BLaER1 treated with 17β-estradiol and CSF1 and Interleukin-3, amounts not matched to agents 10 nM and 100 nM (cell line): Measurements from ENCODE around the gene FOXF1.
A peak's percentile ranks its signal among the peaks of the same experiment; 100 is the strongest.

Experiments
- H3K27ac ChIP-seq, 11 experiments: shearing (Covaris generic); formaldehyde crosslinking; 2 replicates each; pipeline ENCODE4 v1.8.1; 2022
- H3K27me3 ChIP-seq, 11 experiments: shearing (Covaris generic); formaldehyde crosslinking; 2 replicates each; pipeline ENCODE4 v1.8.1; 2022
- H3K36me3 ChIP-seq, 11 experiments: shearing (Covaris generic); formaldehyde crosslinking; 2 replicates each; pipeline ENCODE4 v1.8.1; 2022
- H3K4me1 ChIP-seq, 10 experiments: shearing (Covaris generic); formaldehyde crosslinking; 2 replicates each; pipeline ENCODE4 v1.8.1; 2022
- H3K4me2 ChIP-seq, 11 experiments: shearing (Covaris generic); formaldehyde crosslinking; 2 replicates each; pipeline ENCODE4 v1.8.1; 2022
- H3K4me3 ChIP-seq, 10 experiments: shearing (Covaris generic); formaldehyde crosslinking; 2 replicates each; pipeline ENCODE4 v1.8.1; 2022
- H3K9ac ChIP-seq, 11 experiments: shearing (Covaris generic); formaldehyde crosslinking; 2 replicates each; pipeline ENCODE4 v1.8.1; 2022
- H3K9me3 ChIP-seq, 11 experiments: shearing (Covaris generic); formaldehyde crosslinking; replicated peaks in 1 of 11; 2 replicates each; pipeline ENCODE4 v1.8.1; 2022
- H4K20me1 ChIP-seq, 11 experiments: shearing (Covaris generic); formaldehyde crosslinking; 2 replicates each; pipeline ENCODE4 v1.8.1; 2022
- Cebpa-rat ChIP-seq, 11 experiments: shearing (Covaris generic); IDR thresholded peaks; 2 replicates each; pipeline ENCODE4 v1.8.1; 2022

FOXF1 gene

DNA sequence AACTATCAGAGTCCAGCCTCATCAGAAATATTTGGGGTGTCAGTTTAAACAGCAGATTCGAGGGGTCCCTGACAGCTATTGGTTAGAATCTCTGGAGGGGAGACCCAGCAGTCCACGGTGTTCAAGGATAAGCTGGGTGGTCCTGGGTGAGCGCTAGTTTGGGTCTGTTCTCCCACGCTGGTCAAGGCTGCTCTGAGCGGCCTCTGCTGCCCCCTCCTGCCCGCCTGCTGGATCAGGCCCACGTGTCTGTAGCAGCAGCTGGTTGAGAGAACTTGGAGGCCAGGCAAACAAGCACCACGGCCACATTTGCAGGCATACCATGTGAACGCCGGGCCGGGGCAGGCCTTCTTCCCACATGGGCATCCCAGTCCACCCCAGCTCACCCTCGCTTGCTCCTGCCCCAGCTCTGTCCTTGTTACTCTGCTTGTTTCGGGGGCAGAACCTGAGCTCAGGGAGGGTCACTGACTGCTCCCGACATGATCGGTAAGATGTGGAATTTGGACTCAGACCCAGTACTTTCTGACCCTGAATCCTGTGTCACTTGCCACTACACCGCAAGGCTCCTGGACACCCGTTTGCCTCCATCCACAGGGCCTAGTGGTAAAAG is 7.4 kb downstream of the FOXF1 start:
- Histone ChIP-seq H3K9ac (no peak overlapping the region), H3K27me3 (peaks cover 67 to 73% (median 71%) of the 10 kb centered on the region in 11 experiments)

DNA sequence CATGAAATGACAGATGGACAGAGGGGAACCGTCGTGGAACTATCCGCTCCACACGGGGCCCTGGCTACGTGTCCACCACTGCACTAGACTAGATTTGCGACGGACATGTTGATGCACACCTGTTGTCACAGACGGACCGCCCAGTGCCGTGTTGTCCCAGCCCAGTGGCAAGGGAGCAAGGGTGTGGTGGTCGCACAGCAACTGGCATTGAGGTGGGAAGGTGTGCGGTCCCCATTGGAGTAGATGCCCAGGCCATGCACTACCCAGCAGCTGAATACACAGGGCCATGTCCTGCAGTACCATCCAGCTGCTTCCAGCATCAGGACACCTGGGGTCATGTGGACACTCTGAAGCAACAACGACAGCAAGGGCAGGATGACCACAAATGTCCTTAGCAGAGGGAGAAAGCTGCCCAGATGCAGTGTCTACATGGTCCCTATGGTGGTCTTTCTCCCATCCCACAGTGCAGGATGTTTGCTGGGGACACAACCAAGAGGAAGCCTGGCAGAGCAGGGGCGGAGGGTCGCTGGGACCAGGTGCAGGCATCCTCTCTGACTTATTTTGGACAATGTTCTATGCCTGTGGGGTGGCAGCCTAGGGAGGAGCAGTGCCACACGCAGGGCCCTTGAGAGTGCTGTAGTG is 8.8 kb downstream of the FOXF1 start:
- no peak for TF ChIP-seq Cebpa-rat (IDR thresholded peaks at IDR 0.05)
- Histone ChIP-seq H3K27me3 (peaks cover 53 to 59% (median 58%) of the 10 kb centered on the region in 11 experiments), H3K9ac (no peak overlapping the region), H3K27ac (no peak overlapping the region), H3K9me3 (no peaks in the 10 kb centered on the region), H4K20me1 (peaks cover 0 to 46% (median 27%) of the 10 kb centered on the region in 11 experiments; a peak in 17 of 22 replicates), H3K4me1 (peaks cover 17 to 30% (median 27%) of the 10 kb centered on the region in 10 experiments), H3K4me3 (no peak overlapping the region), H3K4me2 (peak overlapping the region in 10 of 11 experiments; percentile 48 to 88 (median 66); a peak in 18 of 22 replicates), H3K36me3 (no peaks in the 10 kb centered on the region)

More for the DNA sequence above, 7.4 kb downstream of the FOXF1 start:
- Histone ChIP-seq H3K36me3 (no peaks in the 10 kb centered on the region), H3K4me3 (no peak overlapping the region), H3K4me1 (peaks cover 17 to 30% (median 27%) of the 10 kb centered on the region in 10 experiments), H4K20me1 (peaks cover 0 to 60% (median 40%) of the 10 kb centered on the region in 11 experiments; a peak in 18 of 22 replicates), H3K4me2 (no peak overlapping the region), H3K27ac (no peak overlapping the region), H3K9me3 (no peaks in the 10 kb centered on the region)
- no peak for TF ChIP-seq Cebpa-rat (IDR thresholded peaks at IDR 0.05)

DNA sequence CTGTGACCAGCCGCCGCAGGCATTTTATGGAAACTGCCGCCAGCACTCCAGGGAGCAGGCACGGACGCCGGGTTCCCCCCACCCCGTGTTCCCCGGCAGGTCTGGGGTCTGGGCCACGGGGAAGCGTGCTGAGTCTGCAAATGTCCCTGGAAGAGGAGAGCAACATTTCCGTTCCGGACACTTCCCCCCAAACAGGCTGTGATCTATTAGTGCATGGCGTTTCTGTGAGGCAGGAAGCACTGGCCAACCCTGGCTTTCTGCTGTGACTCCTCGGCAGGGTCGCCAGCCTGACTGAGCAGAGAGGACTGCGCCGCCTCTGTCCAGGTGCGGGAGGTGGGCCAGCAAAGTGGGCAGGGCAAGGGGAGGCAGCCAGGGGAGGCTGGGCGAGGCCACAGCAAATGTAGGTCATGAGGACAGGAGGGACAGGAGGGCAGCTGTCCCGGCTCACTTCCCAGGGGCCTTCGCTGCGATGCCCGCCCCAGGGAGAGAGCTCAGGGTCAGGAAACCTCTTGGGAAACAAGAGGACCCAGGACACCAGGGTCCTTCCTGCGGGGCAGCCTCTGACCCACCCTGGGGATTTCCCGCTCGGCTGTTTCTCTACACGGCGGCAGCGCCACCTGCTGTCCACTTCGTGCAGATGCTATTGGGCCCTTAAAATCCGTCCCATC is 9.5 kb downstream of the FOXF1 start:
- Histone ChIP-seq H3K4me2 (peak overlapping the region; percentile 43 to 88 (median 66)), H3K9ac (peak overlapping the region in 4 of 11 experiments; percentile 16 to 49 (median 42); a peak in 4 of 22 replicates), H3K27ac (peak overlapping the region in 1 of 11 experiments; percentile 22; a peak in 1 of 22 replicates), H3K27me3 (peaks cover 47 to 53% (median 51%) of the 10 kb centered on the region in 11 experiments), H3K4me3 (peak overlapping the region in 3 of 10 experiments; percentile 21 to 42 (median 27); a peak in 6 of 20 replicates), H3K4me1 (peaks cover 17 to 30% (median 27%) of the 10 kb centered on the region in 10 experiments), H4K20me1 (peaks cover 0 to 40% (median 27%) of the 10 kb centered on the region in 11 experiments; a peak in 17 of 22 replicates), H3K9me3 (no peaks in the 10 kb centered on the region), H3K36me3 (no peaks in the 10 kb centered on the region)
- no peak for TF ChIP-seq Cebpa-rat (IDR thresholded peaks at IDR 0.05)

DNA sequence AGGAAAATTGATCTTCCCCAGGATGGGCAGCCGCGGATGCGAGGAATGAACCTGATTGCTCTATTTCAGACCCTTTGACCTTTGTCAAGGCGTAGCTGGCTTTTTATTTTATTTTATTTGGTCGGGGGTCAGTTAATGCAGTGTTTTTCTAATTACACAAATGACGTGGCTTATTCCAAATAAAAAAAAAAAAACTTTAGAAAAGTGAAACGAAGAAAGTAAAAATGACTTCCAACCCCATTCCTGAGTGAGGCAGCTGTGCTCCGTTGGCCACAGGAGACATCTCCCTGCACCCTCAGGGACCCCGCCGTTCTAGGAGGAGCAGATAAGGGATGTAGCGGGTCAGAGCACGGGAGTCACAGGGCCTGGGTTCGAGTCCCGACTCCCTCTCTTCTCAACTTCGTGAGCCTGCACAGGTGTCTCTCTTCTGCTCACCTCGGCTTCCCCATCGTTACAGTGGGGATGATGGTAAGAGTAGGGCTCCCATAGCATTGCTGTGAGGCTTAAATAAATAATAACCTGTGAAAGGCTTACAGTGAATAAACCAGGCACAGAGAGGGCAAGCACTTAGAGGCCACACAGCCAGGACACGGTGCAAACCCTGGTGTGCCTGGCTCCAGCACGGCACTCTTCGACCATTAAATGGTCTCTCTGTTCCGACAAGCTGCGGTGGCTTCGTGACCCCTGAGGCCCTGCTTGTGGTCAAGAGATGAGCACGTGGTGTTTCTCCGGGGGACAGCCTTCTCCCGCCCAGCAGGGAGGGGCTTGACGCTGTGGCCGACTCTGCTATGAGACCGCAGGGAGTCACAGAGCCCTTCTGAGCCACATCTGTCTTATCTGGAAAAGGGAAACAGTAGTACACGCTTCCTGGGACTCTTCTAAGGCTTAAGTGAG is 10.2 kb downstream of the FOXF1 start:
- peaks cover 0 to 32% (median 19%) of the 10 kb centered on the region in 11 experiments; a peak in 17 of 22 replicates for H4K20me1 ChIP-seq
- H3K27ac ChIP-seq = no peak overlapping the region
- TF ChIP-seq Cebpa-rat (IDR thresholded peaks at IDR 0.05) = no peak
- H3K27me3 ChIP-seq = peaks cover 39 to 45% (median 43%) of the 10 kb centered on the region in 11 experiments
- H3K9ac ChIP-seq = peak overlapping the region in 1 of 11 experiments; percentile 47; a peak in 2 of 22 replicates
- H3K4me3 ChIP-seq = peak overlapping the region in 2 of 10 experiments; percentile 21 to 42; a peak in 3 of 20 replicates
- peak overlapping the region; percentile 43 to 88 (median 66) for H3K4me2 ChIP-seq
- H3K9me3 ChIP-seq = no peaks in the 10 kb centered on the region
- H3K4me1 ChIP-seq = peaks cover 17 to 30% (median 27%) of the 10 kb centered on the region in 10 experiments
- no peaks in the 10 kb centered on the region for H3K36me3 ChIP-seq

- Histone ChIP-seq H3K36me3 (no peaks in the 10 kb centered on the region), H3K9ac (no peak overlapping the region; a peak in 1 of 22 replicates), H3K27me3 (peaks cover 30 to 35% (median 34%) of the 10 kb centered on the region in 11 experiments), H3K4me3 (no peak overlapping the region), H4K20me1 (peaks cover 0 to 22% (median 11%) of the 10 kb centered on the region in 11 experiments; a peak in 16 of 22 replicates), H3K27ac (no peak overlapping the region), H3K4me1 (peaks cover 17 to 30% (median 27%) of the 10 kb centered on the region in 10 experiments), H3K9me3 (no peaks in the 10 kb centered on the region), H3K4me2 (peak overlapping the region; percentile 43 to 88 (median 66))
- TF ChIP-seq Cebpa-rat (IDR thresholded peaks at IDR 0.05) = no peak
Measured at GRCh38 chr16:86521236-86522197, 11.2 kb downstream of the FOXF1 start.

- Histone ChIP-seq H3K4me1 (peaks cover 17 to 34% (median 30%) of the 10 kb centered on the region in 10 experiments), H3K4me2 (0 out of 22 replicates have a peak overlapping the region, but pooled peaks of 2 of the 11 experiments have one; percentile 62 to 63), H4K20me1 (peaks cover 0 to 11% (median under 1%) of the 10 kb centered on the region in 11 experiments; a peak in 7 of 22 replicates), H3K9ac (no peak overlapping the region), H3K36me3 (no peaks in the 10 kb centered on the region), H3K9me3 (no peaks in the 10 kb centered on the region), H3K27me3 (peaks cover 18 to 24% (median 23%) of the 10 kb centered on the region in 11 experiments), H3K27ac (no peak overlapping the region), H3K4me3 (no peak overlapping the region)
- 0 out of 22 replicates have a peak, but pooled peaks of 1 of the 11 experiments have one; percentile 16 for TF ChIP-seq Cebpa-rat (IDR thresholded peaks at IDR 0.05)
Measured at GRCh38 chr16:86522634-86523033, 12.3 kb downstream of the FOXF1 start.

- Histone ChIP-seq H3K27ac (no peak overlapping the region), H3K9me3 (no peaks in the 10 kb centered on the region), H3K9ac (no peak overlapping the region), H3K4me2 (no peak overlapping the region), H4K20me1 (peaks cover 0 to 10% (median 2%) of the 10 kb centered on the region in 11 experiments; a peak in 6 of 22 replicates), H3K27me3 (peaks cover 12 to 18% (median 16%) of the 10 kb centered on the region in 11 experiments), H3K4me1 (peaks cover 17 to 40% (median 36%) of the 10 kb centered on the region in 10 experiments), H3K4me3 (no peak overlapping the region), H3K36me3 (0 out of 22 replicates have a peak, but pooled peaks cover 0 to under 1% (median 0%) of the 10 kb centered on the region in 11 experiments)
- TF ChIP-seq Cebpa-rat (IDR thresholded peaks at IDR 0.05) = no peak
Measured at GRCh38 chr16:86523166-86523740, 12.9 kb downstream of the FOXF1 start.
